ENCODE results near the gene FSD2.
"Not testable (repeated sequence)": the region's sequence is repeated elsewhere in the genome, so short reads cannot be mapped to it uniquely, and the experiment has no call there.

Gene FSD2

DNA sequence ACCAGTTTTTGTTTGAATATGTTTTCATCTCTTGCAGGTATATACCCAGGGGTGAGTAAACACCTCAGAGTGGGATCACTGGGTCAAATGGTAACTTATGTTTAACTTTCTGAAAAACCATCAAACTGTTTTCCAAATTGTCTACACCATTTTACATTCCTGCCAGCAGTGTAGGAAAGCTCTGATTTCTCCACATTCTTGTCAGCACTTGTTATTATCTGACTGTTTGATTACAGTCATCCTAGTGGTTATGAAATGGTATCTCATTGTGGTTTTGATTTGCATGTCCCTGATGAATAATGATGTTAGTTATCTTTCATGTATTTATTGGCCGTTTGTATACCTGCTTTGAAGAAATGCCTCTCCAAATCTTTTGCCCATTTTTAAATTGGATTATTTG lies 13.8 kb downstream of the FSD2 start:
- no peak for DNase-seq

DNA sequence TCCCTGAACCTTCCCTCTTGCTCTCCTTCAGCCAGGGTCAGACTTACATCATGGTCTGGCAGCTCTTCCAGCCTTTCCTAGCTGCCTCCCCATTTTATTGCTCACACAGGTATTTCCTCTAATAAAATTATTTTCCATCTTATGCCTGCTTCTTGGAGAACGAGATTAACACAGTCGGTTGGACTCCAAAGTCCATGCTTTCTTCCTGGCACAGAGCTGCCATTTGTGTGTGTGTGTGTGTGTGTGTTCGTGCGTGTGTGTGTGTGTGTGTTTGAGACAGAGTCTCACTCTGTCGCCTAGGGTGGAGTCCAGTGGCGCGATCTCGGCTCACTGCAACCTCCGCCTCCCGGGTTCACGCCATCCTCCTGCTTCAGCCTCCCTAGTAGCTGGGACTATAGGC lies 15.5 kb downstream of the FSD2 start:
- no peak for DNase-seq

GRCh38 chr15:82789491-82789890 lies 16.4 kb downstream of the FSD2 start:
- no peak for DNase-seq

DNA sequence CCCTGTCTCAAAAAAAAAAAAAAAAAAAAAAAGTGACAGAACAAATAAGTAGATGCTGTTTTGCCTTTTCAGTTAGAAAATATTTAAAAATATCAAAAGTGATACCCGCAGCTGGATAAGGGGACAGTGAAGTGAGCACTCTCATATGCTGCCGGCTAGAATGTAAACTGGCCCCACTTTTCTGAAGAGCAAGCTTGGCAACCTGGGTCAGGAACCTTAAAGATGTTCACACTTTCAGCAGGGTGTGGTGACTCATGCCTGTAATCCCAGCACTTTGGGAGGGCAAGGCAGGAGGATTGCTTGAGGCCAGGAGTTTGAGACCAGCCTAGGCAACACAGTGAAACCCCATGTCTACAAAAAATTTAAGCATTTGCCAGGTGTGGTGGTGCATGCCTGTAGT lies 17.4 kb downstream of the FSD2 start:
- no peak for DNase-seq

- no peak for DNase-seq
These were observed 24.5 kb downstream of the FSD2 start for GRCh38 chr15:82781349-82781748.

- DNase-seq: no peak
These were observed 27.1 kb downstream of the FSD2 start for GRCh38 chr15:82778755-82779154.

- no peak for DNase-seq
These were observed 31.4 kb downstream of the FSD2 start for GRCh38 chr15:82774496-82774895.

GRCh38 chr15:82771789-82772607 lies 33.9 kb downstream of the FSD2 start:
- DNase-seq: no peak

GRCh38 chr15:82768414-82769054 lies 37.3 kb downstream of the FSD2 start:
- no peak for DNase-seq

- no peak for DNase-seq
These were observed 38.6 kb downstream of the FSD2 start for GRCh38 chr15:82767163-82767829.

- DNase-seq: not testable (repeated sequence)
These were observed 39.7 kb downstream of the FSD2 start for GRCh38 chr15:82766201-82766600.

DNA sequence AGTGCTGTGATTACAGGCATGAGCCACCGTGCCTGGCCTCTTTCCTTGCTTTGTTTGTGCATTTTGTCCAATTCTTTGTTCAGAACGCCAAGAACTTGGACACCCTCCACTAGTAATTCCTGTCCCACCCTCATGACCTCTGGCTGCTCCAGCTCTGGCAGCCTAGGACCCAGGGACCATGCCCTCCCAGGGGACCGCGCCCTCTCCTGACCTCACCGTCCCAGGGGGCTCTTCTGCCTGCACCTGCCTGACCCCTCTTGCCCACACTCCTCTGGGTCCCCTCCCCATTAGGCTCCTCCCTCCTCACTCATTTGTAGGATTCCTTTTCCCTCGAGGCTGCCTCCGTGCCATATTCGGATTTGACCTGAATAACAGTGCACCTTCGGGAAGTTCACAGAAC lies 41.1 kb downstream of the FSD2 start:
- DNase-seq: no peak

DNA sequence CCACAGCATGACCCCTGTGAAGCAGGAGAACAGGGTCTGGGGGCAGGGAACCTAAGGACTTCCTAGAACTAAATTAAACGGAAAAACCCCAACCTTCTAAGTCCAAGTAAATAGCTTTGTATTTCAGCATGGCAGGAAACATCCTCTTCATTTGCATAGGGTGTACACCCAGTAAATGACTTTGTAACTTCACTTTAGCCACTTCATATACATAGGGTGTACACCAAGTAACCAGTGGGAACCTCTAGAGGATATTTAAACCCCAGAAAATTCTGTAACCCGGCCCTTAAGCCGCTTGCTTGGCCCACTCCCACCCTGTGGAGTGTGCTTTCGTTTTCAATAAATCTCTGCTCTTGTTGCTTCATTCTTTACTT lies 41.8 kb downstream of the FSD2 start:
- no peak for DNase-seq

- DNase-seq: no peak
These were observed 42.3 kb downstream of the FSD2 start for GRCh38 chr15:82763361-82764116.

DNA sequence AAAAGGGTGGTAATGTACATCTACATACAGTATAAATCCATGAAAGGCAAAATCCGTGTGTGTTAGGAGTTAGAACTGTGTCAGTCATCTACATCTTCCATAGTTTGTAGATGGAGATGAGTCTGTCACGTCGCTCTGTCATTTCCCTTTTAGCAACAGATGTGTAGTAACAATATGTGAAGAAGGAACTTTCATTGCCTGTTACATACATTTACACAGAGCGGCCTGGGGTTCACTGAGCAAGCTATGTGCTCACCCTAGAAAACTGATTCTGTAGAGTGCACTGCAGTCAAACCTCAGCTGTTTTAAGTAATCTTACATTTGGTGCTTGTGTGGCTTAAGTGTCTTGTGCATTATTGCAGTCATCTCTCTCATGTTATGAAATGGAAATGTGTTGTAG lies 54.6 kb downstream of the FSD2 start:
- DNase-seq: no peak

DNA sequence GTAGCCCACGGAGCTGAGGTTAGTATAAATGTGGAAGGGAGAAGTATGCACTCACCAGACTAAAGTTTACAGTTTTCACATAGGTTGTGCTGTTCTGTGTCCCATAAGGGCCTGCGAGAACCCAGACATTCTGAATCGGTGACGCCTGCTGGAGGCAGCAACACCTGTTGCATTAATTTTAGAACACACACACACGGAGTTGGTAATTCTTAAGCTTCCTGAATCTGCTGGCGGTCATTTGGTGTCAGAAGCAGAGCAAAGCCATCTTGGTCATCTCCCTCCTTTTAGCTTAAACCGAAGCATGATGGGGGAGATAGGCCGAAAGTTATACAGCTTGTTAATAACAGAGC lies 55.1 kb downstream of the FSD2 start:
- peak in 1 of 2 donors; percentile 15 for DNase-seq

- peak; percentile 82 to 83 for DNase-seq
These were observed 55.7 kb downstream of the FSD2 start for GRCh38 chr15:82749951-82750830.

DNA sequence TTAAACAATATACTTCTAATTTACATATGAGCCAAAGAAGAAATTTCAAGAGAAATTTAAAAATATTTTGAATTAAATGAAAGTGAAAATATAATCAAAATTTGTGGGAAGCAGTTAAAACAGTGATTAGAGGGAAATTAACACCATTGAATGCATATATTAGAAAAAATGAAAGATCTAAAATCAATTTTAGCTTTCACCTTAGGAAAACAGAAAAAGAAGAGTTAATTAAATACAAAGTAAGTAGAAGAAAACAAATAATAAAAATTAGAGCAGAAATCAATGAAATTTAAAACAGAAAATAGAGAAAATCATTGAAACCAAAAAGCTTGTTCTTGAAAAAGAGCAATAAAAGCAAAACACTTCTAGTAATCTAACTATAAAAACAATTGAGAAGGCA lies 57.6 kb downstream of the FSD2 start:
- DNase-seq: no peak

GRCh38 chr15:82743810-82744209 lies 62.1 kb downstream of the FSD2 start:
- no peak for DNase-seq

GRCh38 chr15:82742134-82742533 lies 63.7 kb downstream of the FSD2 start:
- no peak for DNase-seq

- DNase-seq: no peak
These were observed 66.8 kb downstream of the FSD2 start for GRCh38 chr15:82739086-82739485.

DNA sequence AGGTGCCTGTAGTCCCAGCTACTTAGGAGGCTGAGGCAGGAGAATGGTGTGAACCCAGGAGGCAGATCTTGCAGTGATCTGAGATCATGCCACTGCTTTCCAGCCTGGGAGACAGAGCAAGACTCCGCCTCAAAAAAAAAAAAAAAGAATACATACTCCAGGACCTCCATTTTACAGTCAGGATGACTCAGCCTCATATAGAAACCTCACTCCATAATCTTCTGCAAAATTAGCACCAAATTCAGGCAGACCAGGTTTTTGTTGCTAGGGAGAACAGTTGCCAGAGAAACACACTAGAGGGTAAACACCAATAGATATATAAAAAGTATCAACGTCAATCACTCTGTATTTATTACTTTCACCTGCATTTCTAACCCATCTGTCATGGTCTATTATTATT lies 67.9 kb downstream of the FSD2 start:
- no peak for DNase-seq
